ENCODE measurements around the gene DNAH1.

Gene DNAH1

DNA sequence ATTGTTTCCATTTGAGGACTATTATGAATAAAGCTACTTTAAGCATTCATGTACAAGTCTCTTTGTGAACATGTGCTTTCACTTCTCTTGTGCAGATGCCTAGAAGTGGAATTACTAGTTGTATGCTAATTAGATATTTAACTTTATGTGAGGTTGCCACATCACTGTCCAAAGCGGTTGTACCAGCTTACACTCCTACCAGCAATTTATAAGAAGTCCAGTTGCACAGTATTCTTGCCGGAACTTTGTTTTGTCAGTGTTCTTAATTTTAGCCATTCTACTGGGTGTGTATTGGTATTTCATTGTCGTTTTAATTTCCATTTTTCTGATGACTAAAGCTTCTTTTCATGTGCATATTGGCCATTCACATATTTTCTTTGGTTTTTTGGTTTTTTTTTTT is 99.7 kb downstream of the DNAH1 start:
- Histone ChIP-seq H3K9me3 (ENCODE audit: control insufficient read depth, insufficient read depth, low read length) (no peaks in the 10 kb centered on the region), H3K4me1 (ENCODE audit: control insufficient read depth, insufficient read depth, low read length) (peaks cover 6% of the 10 kb centered on the region), H3K9ac (ENCODE audit: low read depth, low read length) (no peak overlapping the region), H3K4me3 (ENCODE audit: low read depth, low read length) (no peak overlapping the region), H3K27me3 (ENCODE audit: control insufficient read depth, insufficient read depth, low read length) (no peaks in the 10 kb centered on the region), H3K36me3 (ENCODE audit: control insufficient read depth, insufficient read depth, low read length) (no peaks in the 10 kb centered on the region)

DNA sequence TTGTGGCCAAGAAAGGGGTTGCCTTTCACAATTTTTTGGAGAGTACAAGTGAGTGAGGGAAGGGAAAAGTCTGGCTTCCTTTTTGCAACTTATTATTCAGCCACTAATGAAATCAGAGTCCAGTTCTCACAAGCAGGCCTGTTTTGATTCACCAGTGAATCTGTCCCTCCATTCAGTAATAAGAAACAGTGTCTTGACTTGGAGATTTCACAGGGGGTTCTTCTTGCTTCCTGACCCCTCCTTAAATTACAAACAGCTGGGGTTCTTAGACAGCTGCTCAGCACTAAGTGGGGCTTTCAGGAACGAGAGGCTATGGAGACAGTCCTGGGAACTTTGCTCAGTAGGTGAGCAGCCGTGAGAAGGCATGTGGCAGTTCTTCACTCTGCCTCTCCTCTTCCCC is 104.3 kb downstream of the DNAH1 start:
- Histone ChIP-seq H3K4me1 (ENCODE audit: control insufficient read depth, insufficient read depth, low read length) (peaks cover 2% of the 10 kb centered on the region), H3K9ac (ENCODE audit: low read depth, low read length) (no peak overlapping the region), H3K36me3 (ENCODE audit: control insufficient read depth, insufficient read depth, low read length) (no peaks in the 10 kb centered on the region), H3K4me3 (ENCODE audit: low read depth, low read length) (no peak overlapping the region), H3K27me3 (ENCODE audit: control insufficient read depth, insufficient read depth, low read length) (no peaks in the 10 kb centered on the region), H3K9me3 (ENCODE audit: control insufficient read depth, insufficient read depth, low read length) (no peaks in the 10 kb centered on the region)

DNA sequence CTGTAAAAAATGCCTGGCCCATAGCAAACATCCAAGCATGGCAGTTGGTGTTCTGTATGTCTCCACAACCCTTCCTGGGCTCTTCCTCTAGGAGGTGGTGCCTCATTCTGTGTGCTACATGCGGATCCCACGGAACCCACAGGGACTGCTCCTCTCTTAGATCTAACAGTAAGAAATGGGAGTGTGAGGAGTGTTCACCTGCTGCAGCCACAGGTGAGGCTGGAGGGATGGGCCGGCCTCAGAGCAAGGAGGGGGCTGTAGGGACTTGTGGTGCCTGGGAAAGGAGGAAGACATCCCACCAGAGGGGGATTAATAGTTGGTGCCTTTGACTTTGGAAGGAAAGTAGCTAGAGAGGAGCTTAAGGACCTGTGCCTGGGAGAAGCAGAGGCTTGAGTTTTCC is 106.5 kb downstream of the DNAH1 start:
- Histone ChIP-seq H3K4me3 (ENCODE audit: low read depth, low read length) (no peak overlapping the region), H3K36me3 (ENCODE audit: control insufficient read depth, insufficient read depth, low read length) (no peaks in the 10 kb centered on the region), H3K4me1 (ENCODE audit: control insufficient read depth, insufficient read depth, low read length) (peaks cover 2% of the 10 kb centered on the region), H3K27me3 (ENCODE audit: control insufficient read depth, insufficient read depth, low read length) (no peaks in the 10 kb centered on the region), H3K9ac (ENCODE audit: low read depth, low read length) (no peak overlapping the region), H3K9me3 (ENCODE audit: control insufficient read depth, insufficient read depth, low read length) (no peaks in the 10 kb centered on the region)

DNA sequence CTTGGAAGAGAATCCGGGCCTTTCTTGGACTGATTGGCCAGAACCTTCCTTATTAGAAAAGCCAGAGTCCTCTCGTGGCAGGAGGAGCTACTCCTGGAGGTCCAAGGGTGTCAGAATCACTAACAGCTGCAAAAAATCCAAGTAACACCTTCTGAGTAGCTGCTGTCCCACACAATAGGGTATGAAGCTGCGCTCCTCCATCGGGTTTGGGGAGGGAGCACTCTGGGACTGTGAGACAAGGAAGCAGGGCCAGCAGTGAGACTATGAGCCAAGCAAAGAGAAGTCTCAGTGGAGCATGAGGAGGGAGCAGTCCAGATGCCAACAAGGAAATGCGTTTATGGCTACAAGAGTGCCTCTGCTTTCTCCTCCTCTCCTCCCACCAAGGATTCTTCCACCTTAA is 107.1 kb downstream of the DNAH1 start:
- H3K9ac ChIP-seq (ENCODE audit: low read depth, low read length), result no peak overlapping the region
- H3K9me3 ChIP-seq (ENCODE audit: control insufficient read depth, insufficient read depth, low read length), result no peaks in the 10 kb centered on the region
- peaks cover 2% of the 10 kb centered on the region for H3K4me1 ChIP-seq (ENCODE audit: control insufficient read depth, insufficient read depth, low read length)
- H3K27me3 ChIP-seq (ENCODE audit: control insufficient read depth, insufficient read depth, low read length), result no peaks in the 10 kb centered on the region
- H3K4me3 ChIP-seq (ENCODE audit: low read depth, low read length), result no peak overlapping the region
- H3K36me3 ChIP-seq (ENCODE audit: control insufficient read depth, insufficient read depth, low read length), result no peaks in the 10 kb centered on the region

DNA sequence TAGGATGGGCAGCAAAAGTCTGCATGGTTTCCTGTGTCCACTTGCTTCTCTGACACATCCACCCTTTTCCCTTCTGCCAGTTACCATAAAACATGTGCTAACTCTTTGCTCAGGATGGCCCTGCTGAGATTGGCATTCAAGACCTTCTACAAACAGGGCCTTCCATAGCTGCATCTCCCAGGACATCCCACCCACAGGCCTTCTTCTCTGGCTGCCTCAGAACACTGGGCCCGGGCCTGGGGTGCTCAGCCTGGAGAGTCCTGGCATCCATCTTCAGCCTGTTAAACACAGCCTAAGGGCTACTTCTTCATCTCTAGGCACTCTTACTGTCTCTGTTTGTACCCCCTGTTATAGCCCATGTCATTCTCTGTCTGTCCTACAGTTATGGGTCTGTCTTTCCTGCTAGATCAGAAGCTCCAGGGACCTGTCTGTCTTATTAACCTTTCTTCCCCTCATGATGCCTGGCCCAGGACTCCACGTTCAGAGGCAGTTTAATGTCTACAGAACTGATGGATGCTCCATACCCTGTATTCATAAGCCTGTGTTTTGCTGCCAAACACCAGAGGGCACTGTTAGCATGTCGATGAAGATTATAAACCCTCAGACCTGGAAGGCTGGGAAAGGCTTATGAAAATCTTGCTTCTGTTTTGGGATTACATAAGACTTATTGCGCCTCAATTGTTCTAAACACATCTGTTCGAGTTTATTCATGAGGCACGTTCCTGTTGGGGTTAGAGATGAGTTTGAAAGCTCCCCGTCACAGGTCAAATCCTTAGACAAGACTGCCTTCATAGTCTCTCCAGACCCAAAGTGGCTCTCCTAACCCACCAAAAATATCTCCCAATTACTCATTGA is 112.3 kb downstream of the DNAH1 start:
- no peak overlapping the region for H3K4me3 ChIP-seq (ENCODE audit: low read depth, low read length)
- H3K4me1 ChIP-seq (ENCODE audit: control insufficient read depth, insufficient read depth, low read length), result peaks cover 2% of the 10 kb centered on the region
- H3K9ac ChIP-seq (ENCODE audit: low read depth, low read length), result no peak overlapping the region
- no peaks in the 10 kb centered on the region for H3K36me3 ChIP-seq (ENCODE audit: control insufficient read depth, insufficient read depth, low read length)
- no peaks in the 10 kb centered on the region for H3K9me3 ChIP-seq (ENCODE audit: control insufficient read depth, insufficient read depth, low read length)
- H3K27me3 ChIP-seq (ENCODE audit: control insufficient read depth, insufficient read depth, low read length), result no peaks in the 10 kb centered on the region

DNA sequence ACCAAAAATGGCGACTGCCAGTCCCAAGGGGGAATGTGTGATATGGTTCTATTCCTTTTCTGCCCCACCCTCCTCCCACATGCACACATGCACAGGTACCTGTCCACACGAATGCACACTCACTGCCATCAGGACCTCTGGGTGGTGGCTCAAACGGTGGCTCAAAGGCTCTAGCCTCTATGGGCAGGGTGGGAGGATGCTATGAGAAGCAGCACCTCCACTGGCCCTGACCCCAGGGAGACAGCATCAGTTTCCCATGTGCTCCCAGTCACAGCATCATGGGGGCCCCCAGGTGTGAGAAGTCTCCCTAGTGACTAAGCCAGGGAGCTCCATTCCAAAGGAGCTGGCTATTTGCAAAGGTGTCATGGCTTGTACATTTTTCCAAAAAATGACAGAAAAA is 112.9 kb downstream of the DNAH1 start:
- H3K9ac ChIP-seq (ENCODE audit: low read depth, low read length), result no peak overlapping the region
- H3K4me1 ChIP-seq (ENCODE audit: control insufficient read depth, insufficient read depth, low read length), result no peaks in the 10 kb centered on the region
- H3K27me3 ChIP-seq (ENCODE audit: control insufficient read depth, insufficient read depth, low read length), result no peaks in the 10 kb centered on the region
- H3K4me3 ChIP-seq (ENCODE audit: low read depth, low read length), result no peak overlapping the region
- H3K9me3 ChIP-seq (ENCODE audit: control insufficient read depth, insufficient read depth, low read length), result no peaks in the 10 kb centered on the region
- no peaks in the 10 kb centered on the region for H3K36me3 ChIP-seq (ENCODE audit: control insufficient read depth, insufficient read depth, low read length)

DNA sequence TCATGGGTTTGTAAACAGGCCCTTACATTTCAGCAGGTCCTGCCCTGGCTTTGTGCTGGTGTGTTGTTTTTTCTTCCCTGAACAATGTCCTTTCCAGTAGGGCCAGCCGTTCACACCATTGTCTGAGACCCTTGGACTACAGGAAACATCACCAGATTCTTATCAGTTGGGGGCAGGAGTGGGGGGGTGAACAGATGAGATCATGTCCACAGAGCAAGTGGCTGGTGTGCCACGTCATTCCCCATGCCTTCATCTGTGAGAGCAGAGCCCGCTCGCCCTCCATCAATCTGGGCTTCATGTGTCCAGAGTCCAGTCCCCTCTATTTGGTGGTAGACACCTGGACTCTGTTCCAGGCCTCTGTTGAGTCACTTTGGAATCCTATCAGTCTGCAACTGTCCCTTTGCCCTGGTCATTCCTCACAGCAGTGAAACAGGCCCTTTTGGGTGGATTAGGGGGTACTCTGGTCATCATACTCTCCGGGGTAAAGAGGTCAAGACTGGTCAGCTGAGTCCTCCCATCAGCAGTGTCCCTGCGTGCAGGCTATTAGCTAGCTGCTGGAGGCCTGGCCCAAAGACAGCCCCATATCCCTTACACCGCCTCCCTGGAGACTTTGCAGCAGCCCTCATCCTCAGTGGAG is 113.8 kb downstream of the DNAH1 start:
- Histone ChIP-seq H3K9ac (ENCODE audit: low read depth, low read length) (no peak overlapping the region), H3K4me1 (ENCODE audit: control insufficient read depth, insufficient read depth, low read length) (no peaks in the 10 kb centered on the region), H3K9me3 (ENCODE audit: control insufficient read depth, insufficient read depth, low read length) (no peaks in the 10 kb centered on the region), H3K36me3 (ENCODE audit: control insufficient read depth, insufficient read depth, low read length) (no peaks in the 10 kb centered on the region), H3K27me3 (ENCODE audit: control insufficient read depth, insufficient read depth, low read length) (no peaks in the 10 kb centered on the region), H3K4me3 (ENCODE audit: low read depth, low read length) (no peak overlapping the region)

DNA sequence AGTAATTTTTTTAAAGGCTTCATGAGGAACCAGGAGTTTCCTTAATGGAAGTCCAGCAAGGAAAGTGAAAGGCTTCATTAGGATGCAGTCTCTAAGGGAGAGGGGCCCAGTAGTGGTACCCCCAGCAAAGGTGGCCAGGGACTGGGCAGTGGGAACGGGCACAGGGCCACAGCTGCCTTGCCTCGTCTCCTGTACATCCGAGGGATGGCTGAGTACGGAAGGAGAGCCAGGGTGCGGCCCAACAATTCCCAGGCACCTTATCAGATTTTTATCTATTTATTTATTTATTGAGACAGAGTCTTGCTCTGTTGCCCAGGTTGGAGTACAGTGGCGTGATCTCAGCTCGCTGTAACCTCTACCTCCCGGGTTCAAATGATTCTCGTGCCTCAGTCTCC is 114.3 kb downstream of the DNAH1 start:
- no peaks in the 10 kb centered on the region for H3K9me3 ChIP-seq (ENCODE audit: control insufficient read depth, insufficient read depth, low read length)
- no peaks in the 10 kb centered on the region for H3K4me1 ChIP-seq (ENCODE audit: control insufficient read depth, insufficient read depth, low read length)
- H3K27me3 ChIP-seq (ENCODE audit: control insufficient read depth, insufficient read depth, low read length), result no peaks in the 10 kb centered on the region
- no peak overlapping the region for H3K4me3 ChIP-seq (ENCODE audit: low read depth, low read length)
- no peaks in the 10 kb centered on the region for H3K36me3 ChIP-seq (ENCODE audit: control insufficient read depth, insufficient read depth, low read length)
- no peak overlapping the region for H3K9ac ChIP-seq (ENCODE audit: low read depth, low read length)

DNA sequence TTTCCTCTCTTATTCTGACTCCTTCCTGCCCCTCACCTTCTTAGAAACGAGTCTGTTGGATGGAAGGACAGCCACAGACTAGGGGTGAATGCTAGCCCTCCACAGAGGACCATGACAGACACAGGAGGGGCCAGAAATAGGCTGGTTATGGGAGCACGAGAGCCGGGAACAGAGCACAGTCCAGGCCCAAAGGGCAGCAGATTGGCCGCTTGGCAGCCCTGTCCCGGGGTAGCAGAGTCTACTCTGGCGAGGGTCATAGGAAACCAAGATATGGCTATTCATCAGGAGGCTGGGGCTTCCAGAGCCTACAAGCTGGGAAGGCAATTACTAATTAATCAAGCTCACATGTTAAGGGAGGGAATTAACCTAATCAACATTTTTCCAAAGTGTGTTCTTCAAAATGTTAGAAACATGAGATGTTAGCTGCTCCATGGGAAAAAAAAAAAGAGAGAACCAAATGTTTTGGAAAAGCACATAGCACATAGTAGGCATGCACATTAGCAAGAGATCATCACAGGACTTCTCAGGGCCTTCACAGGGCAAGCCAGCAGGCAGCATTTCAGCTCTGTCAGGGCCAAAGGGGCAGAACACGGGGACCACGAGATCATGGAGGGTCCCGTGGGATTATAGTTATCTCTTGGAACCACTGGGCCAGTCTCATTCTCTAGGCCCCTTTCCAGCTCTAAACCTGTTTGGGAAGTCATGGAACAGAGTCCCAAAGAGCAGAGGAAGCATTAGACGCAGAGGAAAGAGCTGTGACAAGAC is 115.5 kb downstream of the DNAH1 start:
- H3K9me3 ChIP-seq (ENCODE audit: control insufficient read depth, insufficient read depth, low read length), result no peaks in the 10 kb centered on the region
- H3K9ac ChIP-seq (ENCODE audit: low read depth, low read length), result no peak overlapping the region
- H3K4me3 ChIP-seq (ENCODE audit: low read depth, low read length), result no peak overlapping the region
- no peaks in the 10 kb centered on the region for H3K27me3 ChIP-seq (ENCODE audit: control insufficient read depth, insufficient read depth, low read length)
- H3K36me3 ChIP-seq (ENCODE audit: control insufficient read depth, insufficient read depth, low read length), result no peaks in the 10 kb centered on the region
- no peaks in the 10 kb centered on the region for H3K4me1 ChIP-seq (ENCODE audit: control insufficient read depth, insufficient read depth, low read length)

DNA sequence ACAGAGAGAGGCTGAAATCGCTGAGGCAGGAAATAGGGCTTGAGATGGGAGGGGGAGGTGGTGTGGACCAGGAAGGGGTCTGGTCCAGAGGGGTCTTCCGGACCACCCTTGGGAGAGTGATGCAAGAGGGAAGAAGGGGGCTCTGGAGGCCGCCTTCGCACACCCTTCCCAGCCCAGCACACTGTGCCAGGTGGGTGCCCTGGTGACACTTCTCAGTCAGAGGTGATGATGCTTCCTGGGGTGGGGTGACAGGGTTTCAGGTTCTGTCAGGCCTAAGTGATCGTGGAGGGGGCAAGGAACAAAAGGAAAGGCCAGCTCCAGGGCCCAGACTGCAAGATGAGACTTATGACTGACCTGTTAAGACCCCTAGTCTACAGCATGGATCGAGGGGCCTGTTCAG is 116.1 kb downstream of the DNAH1 start:
- Histone ChIP-seq H3K27me3 (ENCODE audit: control insufficient read depth, insufficient read depth, low read length) (no peaks in the 10 kb centered on the region), H3K36me3 (ENCODE audit: control insufficient read depth, insufficient read depth, low read length) (no peaks in the 10 kb centered on the region), H3K4me3 (ENCODE audit: low read depth, low read length) (no peak overlapping the region), H3K9ac (ENCODE audit: low read depth, low read length) (no peak overlapping the region), H3K4me1 (ENCODE audit: control insufficient read depth, insufficient read depth, low read length) (no peaks in the 10 kb centered on the region), H3K9me3 (ENCODE audit: control insufficient read depth, insufficient read depth, low read length) (no peaks in the 10 kb centered on the region)

DNA sequence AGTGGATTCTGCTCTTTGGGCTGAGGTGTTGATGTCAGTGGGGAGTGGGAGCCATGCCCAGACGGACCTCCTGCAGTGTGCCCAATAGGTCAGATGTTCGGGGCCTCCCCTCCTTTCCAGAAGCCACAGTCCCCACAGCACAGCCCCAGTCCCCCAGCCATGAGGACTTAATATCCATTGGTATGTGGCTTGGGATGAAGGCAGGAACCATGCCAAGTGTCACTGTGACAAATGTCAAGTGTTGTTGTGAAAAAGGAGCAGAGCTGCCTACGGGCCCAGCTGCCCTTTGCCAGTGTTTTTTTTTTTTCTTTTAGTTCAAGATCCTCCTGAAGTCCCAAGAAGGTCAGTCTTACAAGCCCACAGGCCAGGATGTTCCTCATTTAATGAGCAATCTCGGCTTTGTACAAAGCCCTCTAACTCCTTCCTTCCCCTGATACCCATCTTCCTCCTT is 116.6 kb downstream of the DNAH1 start:
- no peaks in the 10 kb centered on the region for H3K36me3 ChIP-seq (ENCODE audit: control insufficient read depth, insufficient read depth, low read length)

More for the DNA sequence above, 116.6 kb downstream of the DNAH1 start:
- no peaks in the 10 kb centered on the region for H3K27me3 ChIP-seq (ENCODE audit: control insufficient read depth, insufficient read depth, low read length)
- no peaks in the 10 kb centered on the region for H3K4me1 ChIP-seq (ENCODE audit: control insufficient read depth, insufficient read depth, low read length)
- H3K4me3 ChIP-seq (ENCODE audit: low read depth, low read length), result no peak overlapping the region
- H3K9me3 ChIP-seq (ENCODE audit: control insufficient read depth, insufficient read depth, low read length), result no peaks in the 10 kb centered on the region
- no peak overlapping the region for H3K9ac ChIP-seq (ENCODE audit: low read depth, low read length)
